Mesothelial cell of epicardium (in vitro differentiated cells): ENCODE results near the gene RAP1GAP2. TPM values are rescaled to one million over a fixed set of nuclear protein-coding genes. Genes with fewer than 3 reads are reported as not detected.

ENCODE experiments used
- DNase-seq, 2 experiments: peaks; one replicate each; pipeline ENCODE4 v3.0.0; 2021; ENCODE audit warnings: low spot score in 2 of 2; ENCODE audit not compliant: unreplicated experiment in 2 of 2
- H3K27ac Mint-ChIP-seq: 2 replicates; pipeline ENCODE4 v1.8.0; 2021; ENCODE audit warnings: mixed read lengths
- H3K27me3 Mint-ChIP-seq: 2 replicates; pipeline ENCODE4 v1.8.0; 2021; ENCODE audit warnings: low read depth, mixed read lengths
- H3K36me3 Mint-ChIP-seq: 2 replicates; pipeline ENCODE4 v1.8.0; 2021; ENCODE audit warnings: mixed read lengths
- H3K4me1 Mint-ChIP-seq: 2 replicates; pipeline ENCODE4 v1.8.0; 2021; ENCODE audit warnings: mixed read lengths
- H3K4me3 Mint-ChIP-seq: 2 replicates; pipeline ENCODE4 v1.8.0; 2021; ENCODE audit warnings: mild to moderate bottlenecking, moderate library complexity, mixed read lengths
- H3K9me3 Mint-ChIP-seq: 2 replicates; pipeline ENCODE4 v1.8.0; 2021; ENCODE audit warnings: mixed read lengths
- CTCF ChIP-seq: fragments of 200-600 bp; sonication (generic); IDR thresholded peaks from one replicate; pipeline ENCODE4 v1.5.0; 2021; ENCODE audit warnings: antibody characterized with exemption; ENCODE audit not compliant: unreplicated experiment
- total RNA-seq: library from RNA; stranded (reverse); gene quantifications from 3 replicates; pipeline ENCODE4 v1.2.1, GENCODE V29; 2021

RAP1GAP2 gene
- total RNA-seq, 1 donor from 2014 or later = 7.1 TPM

GRCh38 chr17:2961446-2961845 lies 165.2 kb downstream of the RAP1GAP2 start:
- no peaks in the 10 kb centered on the region for H3K9me3 Mint-ChIP-seq
- peaks cover 35% of the 10 kb centered on the region for H3K4me1 Mint-ChIP-seq
- DNase-seq = no peak
- no peaks in the 10 kb centered on the region for H3K36me3 Mint-ChIP-seq
- no peak overlapping the region for H3K4me3 Mint-ChIP-seq
- no peak overlapping the region for H3K27ac Mint-ChIP-seq
- TF ChIP-seq CTCF = no peak
- H3K27me3 Mint-ChIP-seq = no peaks in the 10 kb centered on the region

- Mint-ChIP-seq H3K4me1 (peaks cover 36% of the 10 kb centered on the region), H3K27ac (no peak overlapping the region), H3K9me3 (no peaks in the 10 kb centered on the region), H3K27me3 (no peaks in the 10 kb centered on the region), H3K4me3 (no peak overlapping the region), H3K36me3 (no peaks in the 10 kb centered on the region)
- no peak for DNase-seq
- TF ChIP-seq CTCF = no peak
Measured at GRCh38 chr17:2962236-2962635, 166.0 kb downstream of the RAP1GAP2 start.

- Mint-ChIP-seq H3K36me3 (no peaks in the 10 kb centered on the region), H3K27ac (no peak overlapping the region), H3K4me1 (peaks cover 36% of the 10 kb centered on the region), H3K9me3 (no peaks in the 10 kb centered on the region), H3K27me3 (no peaks in the 10 kb centered on the region), H3K4me3 (no peak overlapping the region)
- TF ChIP-seq CTCF = no peak
- no peak for DNase-seq
Measured at GRCh38 chr17:2962729-2963128, 166.5 kb downstream of the RAP1GAP2 start.

- Mint-ChIP-seq H3K4me1 (peaks cover 36% of the 10 kb centered on the region), H3K36me3 (no peaks in the 10 kb centered on the region), H3K4me3 (no peak overlapping the region), H3K27ac (no peak overlapping the region), H3K27me3 (no peaks in the 10 kb centered on the region), H3K9me3 (peaks cover 3% of the 10 kb centered on the region)
- TF ChIP-seq CTCF = no peak
- no peak for DNase-seq
Measured at GRCh38 chr17:2963332-2964027, 167.2 kb downstream of the RAP1GAP2 start.

GRCh38 chr17:2964028-2964356 lies 167.8 kb downstream of the RAP1GAP2 start:
- no peak for DNase-seq
- H3K27me3 Mint-ChIP-seq = no peaks in the 10 kb centered on the region
- H3K36me3 Mint-ChIP-seq = no peaks in the 10 kb centered on the region
- H3K4me3 Mint-ChIP-seq = no peak overlapping the region
- TF ChIP-seq CTCF = no peak
- peaks cover 3% of the 10 kb centered on the region for H3K9me3 Mint-ChIP-seq
- peaks cover 36% of the 10 kb centered on the region for H3K4me1 Mint-ChIP-seq
- H3K27ac Mint-ChIP-seq = no peak overlapping the region

- no peak for TF ChIP-seq CTCF
- H3K4me1 Mint-ChIP-seq = peaks cover 36% of the 10 kb centered on the region
- no peak for DNase-seq
- H3K9me3 Mint-ChIP-seq = peaks cover 3% of the 10 kb centered on the region
- no peaks in the 10 kb centered on the region for H3K36me3 Mint-ChIP-seq
- peak overlapping the region; percentile 73 for H3K27ac Mint-ChIP-seq
- H3K4me3 Mint-ChIP-seq = no peak overlapping the region
- H3K27me3 Mint-ChIP-seq = no peaks in the 10 kb centered on the region
Measured at GRCh38 chr17:2964370-2964769, 168.1 kb downstream of the RAP1GAP2 start.
